ENCODE data around the gene PRADC1.

DNA sequence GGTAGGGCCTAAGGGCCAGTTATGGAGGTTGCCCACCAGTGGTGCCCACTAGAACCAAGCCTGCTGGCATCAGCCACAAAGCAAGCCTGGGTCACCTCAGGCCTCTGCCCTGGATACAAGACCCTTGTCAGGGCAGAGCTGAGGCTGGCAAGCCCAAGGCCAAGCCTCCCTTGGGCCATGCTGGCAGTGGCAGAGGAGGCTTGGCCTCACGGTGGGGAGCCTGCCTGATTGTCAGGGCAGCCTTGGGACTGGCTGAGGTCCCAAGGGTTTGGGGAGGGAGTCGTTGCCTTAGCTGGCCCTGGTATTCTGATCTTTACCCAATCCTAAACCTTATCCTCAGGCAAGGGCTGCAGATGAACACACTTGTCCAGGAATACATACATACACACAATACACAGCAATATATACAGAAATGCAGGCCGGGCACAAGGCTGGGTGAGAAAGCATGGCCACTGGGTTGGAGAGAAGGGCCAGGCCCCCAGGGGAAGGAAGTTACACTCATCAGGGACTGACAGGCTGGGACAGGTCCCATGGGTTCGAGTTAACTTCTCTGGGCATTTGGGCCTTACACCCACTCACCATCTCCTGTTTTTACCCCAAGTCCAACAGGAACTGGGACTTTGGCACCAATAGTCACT lies 22.1 kb upstream of the PRADC1 start:
- TF ChIP-seq, protein P1, sequence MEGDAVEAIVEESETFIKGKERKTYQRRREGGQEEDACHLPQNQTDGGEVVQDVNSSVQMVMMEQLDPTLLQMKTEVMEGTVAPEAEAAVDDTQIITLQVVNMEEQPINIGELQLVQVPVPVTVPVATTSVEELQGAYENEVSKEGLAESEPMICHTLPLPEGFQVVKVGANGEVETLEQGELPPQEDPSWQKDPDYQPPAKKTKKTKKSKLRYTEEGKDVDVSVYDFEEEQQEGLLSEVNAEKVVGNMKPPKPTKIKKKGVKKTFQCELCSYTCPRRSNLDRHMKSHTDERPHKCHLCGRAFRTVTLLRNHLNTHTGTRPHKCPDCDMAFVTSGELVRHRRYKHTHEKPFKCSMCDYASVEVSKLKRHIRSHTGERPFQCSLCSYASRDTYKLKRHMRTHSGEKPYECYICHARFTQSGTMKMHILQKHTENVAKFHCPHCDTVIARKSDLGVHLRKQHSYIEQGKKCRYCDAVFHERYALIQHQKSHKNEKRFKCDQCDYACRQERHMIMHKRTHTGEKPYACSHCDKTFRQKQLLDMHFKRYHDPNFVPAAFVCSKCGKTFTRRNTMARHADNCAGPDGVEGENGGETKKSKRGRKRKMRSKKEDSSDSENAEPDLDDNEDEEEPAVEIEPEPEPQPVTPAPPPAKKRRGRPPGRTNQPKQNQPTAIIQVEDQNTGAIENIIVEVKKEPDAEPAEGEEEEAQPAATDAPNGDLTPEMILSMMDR (IDR thresholded peaks at IDR 0.05) = no peak
- no peak for TF ChIP-seq POLR2A (IDR thresholded peaks at IDR 0.05)

All from tibial nerve (tissue), 3 donors.